Endothelial cell of umbilical vein (primary cell): ENCODE measurements around the gene OR5AR1. TPM values are rescaled to one million over a fixed set of nuclear protein-coding genes. Genes with fewer than 3 reads are reported as not detected.

ENCODE experiments used
- BruUV-seq: library from RNA; stranded (reverse); fragments of 400-500 nt; replicated peaks from 2 replicates; lab custom pipeline; 2021; lab: Mats Ljungman, UMichigan
- CTCF ChIA-PET: fragments of 300-600, 350-600 bp; sonication (Branson Sonifier 250); formaldehyde crosslinking; loops from one replicate; lab custom pipeline; 2021; ENCODE audit warnings: antibody characterized with exemption, inconsistent platforms; lab: Charles Lee
- POLR2A ChIA-PET: fragments of 300-600, 350-600 bp; sonication (Branson Sonifier 250); formaldehyde crosslinking; loops from one replicate; lab custom pipeline; 2021; ENCODE audit warnings: antibody characterized with exemption, inconsistent platforms; lab: Charles Lee
- DNase-seq: peaks from one replicate; pipeline ENCODE4 v3.0.0-alpha.2; 2011; ENCODE audit warnings: low read depth, low spot score
- FAIRE-seq: peaks from 2 replicates; lab custom pipeline; 2011; peaks lifted over from hg19 to GRCh38; lab: Jason Lieb, UNC
- H2AFZ ChIP-seq: 2 replicates; pipeline ENCODE4 v1.6.0; 2012; ENCODE audit warnings: low read depth, low read length, control low read depth, inconsistent platforms
- H3K27ac ChIP-seq: 2 replicates; pipeline ENCODE4 v1.5.1; 2011; ENCODE audit warnings: low read depth, mild to moderate bottlenecking, control low read depth, low read length, moderate library complexity; ENCODE audit not compliant: insufficient read depth
- H3K27me3 ChIP-seq, 2 experiments: 2 replicates each; pipeline versions ENCODE4 v1.6.0 to v1.6.1; 2011; ENCODE audit warnings: low read length in 2 of 2, mixed read lengths in 1 of 2; ENCODE audit not compliant: control insufficient read depth in 2 of 2, insufficient read depth in 2 of 2
- H3K36me3 ChIP-seq, 2 experiments: 2 replicates in 1 of 2; 3 replicates in 1 of 2; pipeline ENCODE4 v1.5.1; 2011; ENCODE audit warnings: low read length in 2 of 2, mild to moderate bottlenecking in 1 of 2, moderate library complexity in 1 of 2; ENCODE audit not compliant: control insufficient read depth in 2 of 2, insufficient read depth in 2 of 2; ENCODE audit errors: extremely low read depth in 1 of 2
- H3K4me1 ChIP-seq: 3 replicates; pipeline ENCODE4 v1.5.1; 2011; ENCODE audit warnings: mild to moderate bottlenecking, low read length; ENCODE audit not compliant: control insufficient read depth, insufficient read depth; ENCODE audit errors: extremely low read depth
- H3K4me2 ChIP-seq: 2 replicates; pipeline ENCODE4 v1.6.1; 2011; ENCODE audit warnings: low read length, control low read depth, mixed read lengths; ENCODE audit not compliant: insufficient read depth
- H3K4me3 ChIP-seq, 3 experiments: fragments of 200-600 bp in 1 of 3; sonication (generic), shearing (Covaris generic) in 1 of 3; replicated peaks in 1 of 3; 2 replicates each; pipeline ENCODE4 v1.5.1; 2011 to 2016; ENCODE audit warnings: control low read depth in 3 of 3, low read length in 3 of 3, mild to moderate bottlenecking in 2 of 3, inconsistent platforms in 1 of 3, low read depth in 1 of 3, moderate library complexity in 1 of 3; ENCODE audit not compliant: insufficient read depth in 1 of 3
- H3K79me2 ChIP-seq: 2 replicates; pipeline ENCODE4 v1.6.0; 2012; ENCODE audit warnings: low read length, inconsistent platforms; ENCODE audit not compliant: control insufficient read depth, insufficient read depth
- H3K9ac ChIP-seq: replicated peaks from 2 replicates; pipeline ENCODE3; 2011; ENCODE audit warnings: low read length, control low read depth; ENCODE audit not compliant: insufficient read depth; ENCODE audit errors: extremely low read depth
- H3K9me1 ChIP-seq: replicated peaks from 3 replicates; pipeline ENCODE4 v1.6.0; 2011; ENCODE audit warnings: mild to moderate bottlenecking, low read length; ENCODE audit not compliant: control insufficient read depth, insufficient read depth; ENCODE audit errors: extremely low read depth
- H3K9me3 ChIP-seq: replicated peaks from 2 replicates; pipeline ENCODE4 v1.5.1; 2012; ENCODE audit warnings: low read length, inconsistent platforms; ENCODE audit not compliant: control insufficient read depth, insufficient read depth
- H4K20me1 ChIP-seq: replicated peaks from 2 replicates; pipeline ENCODE3; 2011; ENCODE audit warnings: mild to moderate bottlenecking, low read length; ENCODE audit not compliant: control insufficient read depth, insufficient read depth; ENCODE audit errors: extremely low read depth
- CTCF ChIP-seq, 2 donors: IDR thresholded peaks; 1 replicate in 1 of 2; 2 replicates in 1 of 2; pipeline ENCODE4 v1.5.1; 2011; ENCODE audit warnings: low read length in 2 of 2, mild to moderate bottlenecking in 2 of 2, moderate library complexity in 2 of 2, control low read depth in 1 of 2, inconsistent platforms in 1 of 2, low read depth in 1 of 2; ENCODE audit not compliant: insufficient read depth in 1 of 2; ENCODE audit errors: extremely low read depth in 1 of 2
- FOS ChIP-seq: IDR thresholded peaks from 2 replicates; pipeline ENCODE4 v1.6.1; 2011; ENCODE audit warnings: mild to moderate bottlenecking, low read length, moderate library complexity, borderline replicate concordance; ENCODE audit not compliant: insufficient read depth
- GATA2 ChIP-seq: IDR thresholded peaks from 2 replicates; pipeline ENCODE4 v1.7.0; 2011; ENCODE audit warnings: low read depth, mild to moderate bottlenecking, moderate library complexity, mixed read lengths, low read length; ENCODE audit not compliant: insufficient read length, insufficient read depth
- JUN ChIP-seq: IDR thresholded peaks from 2 replicates; pipeline ENCODE4 v1.6.1; 2011; ENCODE audit warnings: borderline replicate concordance, low read depth; ENCODE audit not compliant: insufficient read length, insufficient read depth
- MYC ChIP-seq: IDR thresholded peaks from one replicate; pipeline ENCODE4 v1.6.1; 2011; ENCODE audit warnings: mild to moderate bottlenecking, low read depth, low read length
- POLR2A ChIP-seq: IDR thresholded peaks from 2 replicates; pipeline ENCODE4 v1.6.1; 2012; ENCODE audit warnings: low read depth, mild to moderate bottlenecking, control low read depth, low read length
- POLR2AphosphoS5 ChIP-seq: IDR thresholded peaks from 2 replicates; pipeline ENCODE4 v1.6.1; 2012; ENCODE audit warnings: low read depth, mild to moderate bottlenecking, control low read depth, low read length, moderate library complexity; ENCODE audit not compliant: insufficient read depth
- dilution Hi-C: fragments of 300-500 bp; cut with MboI; formaldehyde crosslinking; loops from one replicate; pipeline ENCODE4 v1.15.0; 2019; ENCODE audit warnings: low sequenced_read_pairs; ENCODE audit not compliant: extremely low pct_ligation_motif_present
- intact Hi-C: fragments of 100-400 bp; cut with micrococcal nuclease; formaldehyde crosslinking; loops from one replicate; pipeline ENCODE4 v1.10.0; 2022
- polyA plus RNA-seq, 4 experiments: library from polyadenylated mRNA; depleted of rRNA in 3 of 4; stranded (reverse) in 3 of 4; unstranded in 1 of 4; fragments of >200 nt; gene quantifications; 2 replicates each; pipeline versions ENCODE4 v1.2.1 to v1.2.3, GENCODE V29; 2011 to 2012; ENCODE audit warnings: missing spikeins in 1 of 4
- total RNA-seq: library from RNA; stranded (reverse); gene quantifications from 2 replicates; pipeline ENCODE4 v1.2.3, GENCODE V29; 2021
- TF ChIP-seq, protein P1 (sequence below): IDR thresholded peaks from 2 replicates; pipeline ENCODE4 v1.6.1; 2011; ENCODE audit not compliant: insufficient read depth, insufficient read length

OR5AR1 gene
- total and polyA plus RNA-seq, 2 donors (not counting 3 experiments of a cell fraction or from before 2014, with no cell fraction given) = not detected

- BruUV-seq = no TSS peak
Measured at GRCh38 chr11:56642339-56642738, 21.1 kb upstream of the OR5AR1 start, which contains the start of gene OR5AP2. Gene OR5AP2, minus strand, starts transcription at chr11:56642439. Its CDS starts 0 bp downstream, at chr11:56642439.

More at GRCh38 chr11:56642339-56642738, 21.1 kb upstream of the OR5AR1 start, which contains the start of gene OR5AP2:
- Histone ChIP-seq H3K9ac (no peak within 1 kb of the TSS), H2AFZ (no peak within 1 kb of the TSS), H3K9me1 (no peaks in the 10 kb centered on the region), H3K79me2 (no peaks in the 10 kb centered on the region), H3K27me3 (no peaks in the 10 kb centered on the region), H3K36me3 (no peaks in the 10 kb centered on the region), H3K27ac (no peak within 1 kb of the TSS), H3K4me2 (no peak within 1 kb of the TSS), H4K20me1 (no peaks in the 10 kb centered on the region), H3K9me3 (peaks cover 4% of the 10 kb centered on the region), H3K4me3 (no peak within 1 kb of the TSS), H3K4me1 (no peaks in the 10 kb centered on the region)
- TF ChIP-seq MYC (no peak), GATA2 (no peak), POLR2A (no peak), POLR2AphosphoS5 (no peak), CTCF (IDR thresholded peaks at IDR 0.05; ENCODE audit: extremely low read depth in 1 of 2, insufficient read depth in 1 of 2, low read depth in 1 of 2, low read length in 2 of 2) (no peak), JUN (no peak), FOS (no peak)
- TF ChIP-seq, protein P1, sequence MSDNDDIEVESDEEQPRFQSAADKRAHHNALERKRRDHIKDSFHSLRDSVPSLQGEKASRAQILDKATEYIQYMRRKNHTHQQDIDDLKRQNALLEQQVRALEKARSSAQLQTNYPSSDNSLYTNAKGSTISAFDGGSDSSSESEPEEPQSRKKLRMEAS = no peak
- ChIA-PET CTCF (no interaction called here), POLR2A (no interaction called here)
- intact Hi-C loops = no loop called here
- no peak for DNase-seq
- dilution Hi-C loops = no loop called here
- no peak for FAIRE-seq
